DND-41 (cell line): Measurements from ENCODE around the gene CPN1.

ENCODE experiments used
- EZH2 ChIP-seq: IDR thresholded peaks from 3 replicates; pipeline ENCODE4 v1.6.1; 2012; ENCODE audit warnings: borderline replicate concordance, low read depth, mild to moderate bottlenecking, moderate library complexity, low read length, inconsistent platforms; ENCODE audit not compliant: severe bottlenecking
- TF ChIP-seq, protein P1 (sequence below): IDR thresholded peaks from 2 replicates; pipeline ENCODE4 v1.5.1; 2012; ENCODE audit warnings: borderline replicate concordance, low read length, moderate library complexity, mild to moderate bottlenecking; ENCODE audit not compliant: poor library complexity, severe bottlenecking; ENCODE audit errors: extremely low read depth

DNA sequence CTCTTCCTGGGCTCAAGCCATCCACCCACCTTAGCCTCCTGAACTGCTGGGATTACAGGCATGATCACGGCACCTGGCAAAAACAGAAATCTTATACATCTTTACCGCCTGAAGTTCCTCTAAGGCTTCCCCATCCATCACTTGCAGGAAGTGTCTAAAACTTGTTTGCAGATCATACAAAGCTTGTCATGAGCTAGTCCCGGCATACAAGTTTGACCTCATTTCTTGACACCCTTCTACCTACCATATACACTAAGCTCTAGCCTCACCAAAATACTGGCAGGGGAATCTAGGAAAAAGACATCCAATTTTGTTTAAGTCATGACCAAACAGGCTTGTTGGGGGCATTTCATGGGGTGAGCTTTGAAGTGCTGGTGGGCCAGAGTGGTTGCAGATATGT, 86.4 kb downstream of the CPN1 start:
- TF ChIP-seq, protein P1, sequence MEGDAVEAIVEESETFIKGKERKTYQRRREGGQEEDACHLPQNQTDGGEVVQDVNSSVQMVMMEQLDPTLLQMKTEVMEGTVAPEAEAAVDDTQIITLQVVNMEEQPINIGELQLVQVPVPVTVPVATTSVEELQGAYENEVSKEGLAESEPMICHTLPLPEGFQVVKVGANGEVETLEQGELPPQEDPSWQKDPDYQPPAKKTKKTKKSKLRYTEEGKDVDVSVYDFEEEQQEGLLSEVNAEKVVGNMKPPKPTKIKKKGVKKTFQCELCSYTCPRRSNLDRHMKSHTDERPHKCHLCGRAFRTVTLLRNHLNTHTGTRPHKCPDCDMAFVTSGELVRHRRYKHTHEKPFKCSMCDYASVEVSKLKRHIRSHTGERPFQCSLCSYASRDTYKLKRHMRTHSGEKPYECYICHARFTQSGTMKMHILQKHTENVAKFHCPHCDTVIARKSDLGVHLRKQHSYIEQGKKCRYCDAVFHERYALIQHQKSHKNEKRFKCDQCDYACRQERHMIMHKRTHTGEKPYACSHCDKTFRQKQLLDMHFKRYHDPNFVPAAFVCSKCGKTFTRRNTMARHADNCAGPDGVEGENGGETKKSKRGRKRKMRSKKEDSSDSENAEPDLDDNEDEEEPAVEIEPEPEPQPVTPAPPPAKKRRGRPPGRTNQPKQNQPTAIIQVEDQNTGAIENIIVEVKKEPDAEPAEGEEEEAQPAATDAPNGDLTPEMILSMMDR: no peak
- TF ChIP-seq EZH2: no peak
